ENCODE results near the gene SAP30L.

The SAP30L gene

GRCh38 chr5:154408811-154409210 lies 37.0 kb upstream of the SAP30L start:
- no peak for TF ChIP-seq CTCF (IDR thresholded peaks at IDR 0.05; ENCODE audit: control extremely low read depth, extremely low read depth, low read depth, missing control alignments)
- no peak for DNase-seq (ENCODE audit: extremely low spot score)
- ChIA-PET POLR2A (no interaction called here), CTCF (interaction anchor here (4.7 kb wide), 1 partner anchor 336 kb away, joined by 29 read pairs; no protein-coding TSS in a partner anchor)

GRCh38 chr5:154409230-154409840 lies 36.5 kb upstream of the SAP30L start:
- DNase-seq (ENCODE audit: extremely low spot score), result no peak
- TF ChIP-seq CTCF (IDR thresholded peaks at IDR 0.05; ENCODE audit: control extremely low read depth, extremely low read depth, low read depth, missing control alignments), result no peak
- CTCF ChIA-PET, result interaction anchor here (4.7 kb wide), 1 partner anchor 337 kb away, joined by 29 read pairs; no protein-coding TSS in a partner anchor
- POLR2A ChIA-PET, result interaction anchor here (0.6 kb wide), 1 partner anchor 14 kb away, joined by 4 read pairs; no protein-coding TSS in a partner anchor

- DNase-seq (ENCODE audit: extremely low spot score), result no peak
- TF ChIP-seq CTCF (IDR thresholded peaks at IDR 0.05; ENCODE audit: control extremely low read depth, extremely low read depth, low read depth, missing control alignments), result no peak
- POLR2A ChIA-PET, result interaction anchor here (0.6 kb wide), 1 partner anchor 13 kb away, joined by 4 read pairs; no protein-coding TSS in a partner anchor
- CTCF ChIA-PET, result interaction anchor here (4.7 kb wide), 1 partner anchor 337 kb away, joined by 29 read pairs; no protein-coding TSS in a partner anchor
These were observed 35.8 kb upstream of the SAP30L start for GRCh38 chr5:154410008-154410407.

- no peak for TF ChIP-seq CTCF (IDR thresholded peaks at IDR 0.05; ENCODE audit: control extremely low read depth, extremely low read depth, low read depth, missing control alignments)
- DNase-seq (ENCODE audit: extremely low spot score), result no peak
- CTCF ChIA-PET, result interaction anchor here (4.7 kb wide), 1 partner anchor 338 kb away, joined by 29 read pairs; no protein-coding TSS in a partner anchor
- POLR2A ChIA-PET, result no interaction called here
These were observed 35.0 kb upstream of the SAP30L start for GRCh38 chr5:154410786-154411185.

GRCh38 chr5:154411338-154411737 lies 34.5 kb upstream of the SAP30L start:
- CTCF ChIA-PET, result no interaction called here
- POLR2A ChIA-PET, result no interaction called here
- DNase-seq (ENCODE audit: extremely low spot score), result no peak
- TF ChIP-seq CTCF (IDR thresholded peaks at IDR 0.05; ENCODE audit: control extremely low read depth, extremely low read depth, low read depth, missing control alignments), result no peak

- no peak for TF ChIP-seq CTCF (IDR thresholded peaks at IDR 0.05; ENCODE audit: control extremely low read depth, extremely low read depth, low read depth, missing control alignments)
- no peak for DNase-seq (ENCODE audit: extremely low spot score)
- POLR2A ChIA-PET, result no interaction called here
- CTCF ChIA-PET, result interaction anchor here (1.6 kb wide), 1 partner anchor 11 kb away, joined by 5 read pairs; no protein-coding TSS in a partner anchor
These were observed 33.5 kb upstream of the SAP30L start for GRCh38 chr5:154412316-154412715.
